ENCODE results near the gene TENM4. TPM values are rescaled to one million over a fixed set of nuclear protein-coding genes. Genes with fewer than 3 reads are reported as not detected.

TENM4 gene
- total RNA-seq, 4 donors from 2014 or later = 1.1 to 2.7 (median 2.0) TPM

DNA sequence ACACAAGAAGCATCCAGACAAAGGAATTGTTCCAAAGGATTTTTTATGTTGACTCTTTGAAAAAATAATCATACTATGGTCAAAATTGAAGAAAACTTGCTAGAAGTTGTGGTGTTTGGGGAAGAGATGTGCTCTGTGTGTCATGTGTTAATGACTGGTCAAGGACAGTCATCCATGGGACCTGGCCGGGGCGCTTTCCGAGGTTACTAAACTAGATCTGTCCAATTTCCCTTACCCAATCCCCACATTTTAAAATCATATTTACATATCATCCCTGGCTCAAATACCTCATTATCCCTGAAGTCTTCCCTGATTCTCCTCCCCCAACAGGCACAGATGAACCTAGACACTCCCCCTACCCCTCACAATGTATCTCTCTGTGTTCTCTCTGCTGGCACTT lies 289.4 kb downstream of the TENM4 start:
- H3K27ac ChIP-seq = no peak overlapping the region
- no peaks in the 10 kb centered on the region for H3K27me3 ChIP-seq
- H3K4me3 ChIP-seq = no peak overlapping the region
- H3K4me1 ChIP-seq = no peaks in the 10 kb centered on the region
- TF ChIP-seq POLR2A (IDR thresholded peaks at IDR 0.05) = no peak
- DNase-seq = no peak
- H3K36me3 ChIP-seq = no peaks in the 10 kb centered on the region
- H3K9me3 ChIP-seq = no peaks in the 10 kb centered on the region

DNA sequence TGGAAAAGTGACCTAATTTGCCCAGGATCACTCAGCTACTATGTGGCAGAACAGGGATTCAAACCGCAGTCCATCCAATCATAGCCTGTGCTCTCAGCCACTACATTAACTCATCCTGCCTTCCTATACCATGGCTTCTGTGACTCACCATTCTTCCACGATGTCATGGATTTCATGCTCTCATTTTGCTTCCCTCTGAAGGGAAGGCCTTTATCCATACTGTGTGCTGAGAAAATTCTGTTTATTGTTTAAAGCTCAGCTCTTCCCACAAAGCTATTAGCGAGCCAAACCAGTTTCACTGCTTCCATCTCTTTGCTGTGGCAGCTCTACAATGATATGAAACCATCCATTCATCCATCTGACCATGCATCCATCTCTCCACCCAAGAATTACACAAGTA lies 289.9 kb downstream of the TENM4 start:
- no peak overlapping the region for H3K4me3 ChIP-seq
- no peak for DNase-seq
- TF ChIP-seq POLR2A (IDR thresholded peaks at IDR 0.05) = no peak
- TF ChIP-seq, protein P1, sequence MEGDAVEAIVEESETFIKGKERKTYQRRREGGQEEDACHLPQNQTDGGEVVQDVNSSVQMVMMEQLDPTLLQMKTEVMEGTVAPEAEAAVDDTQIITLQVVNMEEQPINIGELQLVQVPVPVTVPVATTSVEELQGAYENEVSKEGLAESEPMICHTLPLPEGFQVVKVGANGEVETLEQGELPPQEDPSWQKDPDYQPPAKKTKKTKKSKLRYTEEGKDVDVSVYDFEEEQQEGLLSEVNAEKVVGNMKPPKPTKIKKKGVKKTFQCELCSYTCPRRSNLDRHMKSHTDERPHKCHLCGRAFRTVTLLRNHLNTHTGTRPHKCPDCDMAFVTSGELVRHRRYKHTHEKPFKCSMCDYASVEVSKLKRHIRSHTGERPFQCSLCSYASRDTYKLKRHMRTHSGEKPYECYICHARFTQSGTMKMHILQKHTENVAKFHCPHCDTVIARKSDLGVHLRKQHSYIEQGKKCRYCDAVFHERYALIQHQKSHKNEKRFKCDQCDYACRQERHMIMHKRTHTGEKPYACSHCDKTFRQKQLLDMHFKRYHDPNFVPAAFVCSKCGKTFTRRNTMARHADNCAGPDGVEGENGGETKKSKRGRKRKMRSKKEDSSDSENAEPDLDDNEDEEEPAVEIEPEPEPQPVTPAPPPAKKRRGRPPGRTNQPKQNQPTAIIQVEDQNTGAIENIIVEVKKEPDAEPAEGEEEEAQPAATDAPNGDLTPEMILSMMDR (IDR thresholded peaks at IDR 0.05) = no peak
- no peaks in the 10 kb centered on the region for H3K36me3 ChIP-seq
- no peaks in the 10 kb centered on the region for H3K4me1 ChIP-seq
- no peaks in the 10 kb centered on the region for H3K9me3 ChIP-seq
- H3K27me3 ChIP-seq = no peaks in the 10 kb centered on the region
- H3K27ac ChIP-seq = no peak overlapping the region

DNA sequence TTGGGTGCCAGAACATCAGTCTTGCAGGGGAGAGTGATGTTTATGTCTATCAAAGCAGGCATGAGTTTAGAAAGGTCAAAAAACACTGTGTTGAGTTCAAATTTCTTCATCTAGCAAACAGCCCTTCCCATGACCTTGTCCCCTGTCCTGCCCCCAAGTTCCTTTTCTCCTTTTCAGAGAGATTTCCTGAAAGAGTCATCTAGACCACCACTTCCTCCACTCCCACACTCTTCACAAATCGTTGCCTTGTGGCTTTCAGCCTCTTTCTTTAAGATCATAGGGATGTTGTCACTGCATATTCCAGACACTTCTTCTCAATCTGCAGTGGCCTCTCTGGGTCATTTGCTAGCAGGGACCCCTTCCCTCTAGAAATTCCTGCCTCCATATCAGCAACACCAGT lies 290.5 kb downstream of the TENM4 start:
- Histone ChIP-seq H3K4me1 (no peaks in the 10 kb centered on the region), H3K27ac (no peak overlapping the region), H3K27me3 (no peaks in the 10 kb centered on the region), H3K36me3 (no peaks in the 10 kb centered on the region), H3K4me3 (no peak overlapping the region), H3K9me3 (no peaks in the 10 kb centered on the region)
- DNase-seq = no peak
- TF ChIP-seq, protein P1 (IDR thresholded peaks at IDR 0.05) = no peak
- no peak for TF ChIP-seq POLR2A (IDR thresholded peaks at IDR 0.05)

DNA sequence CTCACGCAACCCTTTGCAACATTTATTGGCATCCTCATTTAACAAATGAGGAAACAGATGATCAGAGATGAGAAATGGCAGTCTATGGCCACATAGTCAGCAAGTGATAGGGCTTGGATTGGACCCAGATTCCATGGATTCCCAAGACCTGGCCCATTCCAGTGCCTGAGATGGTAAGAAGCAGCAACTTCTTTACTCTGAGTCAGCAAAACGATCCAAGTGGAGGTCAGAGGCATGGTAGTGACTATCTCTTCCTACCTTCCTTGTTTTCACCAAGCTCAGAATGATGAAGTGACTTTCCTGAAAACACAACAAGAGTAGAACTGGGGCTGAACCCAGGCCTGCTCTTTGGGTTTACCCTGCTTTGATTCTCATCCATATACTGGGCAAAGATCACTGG lies 293.1 kb downstream of the TENM4 start:
- DNase-seq = no peak
- no peak overlapping the region for H3K27ac ChIP-seq
- no peaks in the 10 kb centered on the region for H3K4me1 ChIP-seq
- H3K36me3 ChIP-seq = no peaks in the 10 kb centered on the region
- no peaks in the 10 kb centered on the region for H3K9me3 ChIP-seq
- no peak overlapping the region for H3K4me3 ChIP-seq
- H3K27me3 ChIP-seq = no peaks in the 10 kb centered on the region
- TF ChIP-seq, protein P1 (IDR thresholded peaks at IDR 0.05) = no peak
- no peak for TF ChIP-seq POLR2A (IDR thresholded peaks at IDR 0.05)

DNA sequence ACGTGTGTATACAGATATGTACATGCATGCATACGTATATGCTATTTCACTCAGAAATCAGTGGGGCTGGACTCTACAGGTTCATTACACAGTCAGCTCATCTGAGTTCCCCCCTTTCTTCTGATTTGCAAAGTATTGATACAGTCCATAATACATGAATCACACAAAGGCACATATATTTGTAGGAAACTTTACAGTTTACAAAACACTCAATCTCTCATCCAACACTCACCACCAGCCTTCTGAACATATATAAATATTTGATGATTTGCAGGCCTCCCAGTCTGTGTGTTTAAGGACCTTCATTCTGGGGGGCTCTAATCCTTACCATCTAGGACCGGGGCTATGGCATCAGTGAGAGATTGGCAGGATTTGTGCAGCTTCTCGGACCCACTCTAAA lies 293.8 kb downstream of the TENM4 start:
- H3K27ac ChIP-seq = no peak overlapping the region
- H3K4me3 ChIP-seq = no peak overlapping the region
- H3K4me1 ChIP-seq = no peaks in the 10 kb centered on the region
- no peak for DNase-seq
- no peaks in the 10 kb centered on the region for H3K36me3 ChIP-seq
- no peaks in the 10 kb centered on the region for H3K9me3 ChIP-seq
- H3K27me3 ChIP-seq = no peaks in the 10 kb centered on the region
- TF ChIP-seq, protein P1 (IDR thresholded peaks at IDR 0.05) = no peak
- no peak for TF ChIP-seq POLR2A (IDR thresholded peaks at IDR 0.05)

DNA sequence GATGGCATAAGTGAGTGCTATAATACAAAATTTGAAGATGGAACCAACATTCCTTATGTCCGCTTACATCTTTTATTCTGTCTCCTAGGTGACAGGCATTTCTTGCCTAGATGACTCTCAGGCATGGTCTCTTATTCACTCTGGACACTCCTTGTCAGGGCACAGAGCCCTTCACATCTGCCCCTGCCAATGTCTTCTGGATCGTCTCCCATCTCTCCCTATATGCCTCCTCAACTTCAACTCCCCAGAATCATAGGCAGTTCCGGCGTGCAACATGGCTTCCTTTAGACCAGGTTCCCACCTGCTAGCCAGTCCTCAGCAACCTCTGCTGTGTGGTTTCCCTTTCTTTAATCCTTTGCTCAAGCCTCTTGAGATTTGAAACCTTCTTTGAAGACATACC lies 300.9 kb downstream of the TENM4 start:
- H3K4me3 ChIP-seq = no peak overlapping the region
- H3K9me3 ChIP-seq = no peaks in the 10 kb centered on the region
- no peak for TF ChIP-seq POLR2A (IDR thresholded peaks at IDR 0.05)
- TF ChIP-seq, protein P1 (IDR thresholded peaks at IDR 0.05) = no peak
- no peak overlapping the region for H3K27ac ChIP-seq
- H3K36me3 ChIP-seq = no peaks in the 10 kb centered on the region
- no peaks in the 10 kb centered on the region for H3K4me1 ChIP-seq
- DNase-seq = no peak
- H3K27me3 ChIP-seq = no peaks in the 10 kb centered on the region

Measured in Peyer's patch (tissue), 4 donors.